Choroid plexus epithelial cell (primary cell): ENCODE data around the gene NOP10.

ENCODE experiments used
- DNase-seq: peaks from one replicate; pipeline ENCODE4 v3.0.0-alpha.2; 2010; ENCODE audit warnings: low read depth
- H3K4me3 ChIP-seq: 2 replicates; pipeline ENCODE4 v1.5.1; 2011; ENCODE audit warnings: low read depth, mild to moderate bottlenecking, control low read depth, low read length, moderate library complexity
- TF ChIP-seq, protein P1 (sequence below): conservative IDR thresholded peaks from 2 replicates; pipeline ENCODE4 v1.5.1; 2011; ENCODE audit warnings: low read depth, mild to moderate bottlenecking, control low read depth, inconsistent platforms, low read length, moderate library complexity

Gene NOP10

DNA sequence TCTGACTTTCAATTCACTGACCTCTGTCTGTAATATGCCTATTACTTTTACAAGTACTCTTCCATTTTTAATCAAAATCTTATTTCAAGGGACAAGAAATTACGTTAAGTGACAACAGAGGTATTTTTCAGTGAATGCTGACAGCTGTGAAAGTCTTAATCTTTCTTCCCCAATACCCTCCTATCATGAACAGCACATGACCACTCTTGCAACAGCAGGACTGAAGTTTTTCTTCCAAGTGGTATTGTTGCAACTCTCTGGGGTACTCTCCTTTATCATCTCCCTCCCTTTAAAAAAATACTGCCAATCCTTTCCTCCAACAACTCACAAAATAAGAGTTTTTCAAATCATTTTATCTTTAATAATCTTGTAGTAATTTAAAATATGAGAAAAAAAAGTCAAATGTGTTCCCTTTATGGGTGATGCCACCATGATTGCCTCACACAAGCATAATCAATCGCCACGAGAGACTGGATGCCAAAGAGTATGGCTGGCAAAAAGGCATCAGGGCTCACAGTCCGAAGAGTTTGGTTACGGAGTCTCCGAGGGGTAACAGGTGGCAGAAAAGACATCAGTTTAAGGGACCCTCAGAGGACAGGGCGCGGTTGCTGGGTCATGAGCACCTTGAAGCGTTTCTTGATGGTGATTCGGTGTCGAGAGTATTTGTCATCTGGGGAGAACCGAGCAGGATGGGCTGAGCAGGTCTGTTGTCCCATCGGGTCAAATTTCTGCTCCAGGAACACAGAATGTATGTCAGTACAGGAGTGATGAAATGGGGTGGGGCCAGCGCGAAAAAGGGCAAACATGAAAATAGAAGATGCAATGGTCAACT lies 1.3 kb downstream of the NOP10 start:
- DNase-seq: no peak
- TF ChIP-seq, protein P1, sequence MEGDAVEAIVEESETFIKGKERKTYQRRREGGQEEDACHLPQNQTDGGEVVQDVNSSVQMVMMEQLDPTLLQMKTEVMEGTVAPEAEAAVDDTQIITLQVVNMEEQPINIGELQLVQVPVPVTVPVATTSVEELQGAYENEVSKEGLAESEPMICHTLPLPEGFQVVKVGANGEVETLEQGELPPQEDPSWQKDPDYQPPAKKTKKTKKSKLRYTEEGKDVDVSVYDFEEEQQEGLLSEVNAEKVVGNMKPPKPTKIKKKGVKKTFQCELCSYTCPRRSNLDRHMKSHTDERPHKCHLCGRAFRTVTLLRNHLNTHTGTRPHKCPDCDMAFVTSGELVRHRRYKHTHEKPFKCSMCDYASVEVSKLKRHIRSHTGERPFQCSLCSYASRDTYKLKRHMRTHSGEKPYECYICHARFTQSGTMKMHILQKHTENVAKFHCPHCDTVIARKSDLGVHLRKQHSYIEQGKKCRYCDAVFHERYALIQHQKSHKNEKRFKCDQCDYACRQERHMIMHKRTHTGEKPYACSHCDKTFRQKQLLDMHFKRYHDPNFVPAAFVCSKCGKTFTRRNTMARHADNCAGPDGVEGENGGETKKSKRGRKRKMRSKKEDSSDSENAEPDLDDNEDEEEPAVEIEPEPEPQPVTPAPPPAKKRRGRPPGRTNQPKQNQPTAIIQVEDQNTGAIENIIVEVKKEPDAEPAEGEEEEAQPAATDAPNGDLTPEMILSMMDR: no peak
- H3K4me3 ChIP-seq: peak overlapping the region; percentile 94

DNA sequence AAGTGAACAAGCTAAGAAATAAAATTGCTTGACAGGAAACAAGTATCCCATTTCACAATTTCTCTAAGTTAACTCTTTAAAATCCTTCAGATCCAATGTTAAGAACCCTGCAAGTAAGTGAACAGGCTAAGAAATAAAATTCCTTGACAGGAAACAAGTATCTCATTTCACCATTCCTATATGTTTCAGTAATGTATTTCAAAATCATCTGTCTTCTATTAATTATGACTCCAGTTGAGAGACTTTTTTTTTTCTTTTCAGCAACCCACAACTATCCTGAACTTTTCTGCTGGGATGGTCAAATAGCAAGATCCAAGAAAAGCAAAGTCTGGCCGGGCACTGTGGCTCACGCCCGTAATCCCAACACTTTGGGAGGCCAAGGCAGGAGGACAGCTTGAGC lies 3.0 kb downstream of the NOP10 start:
- H3K4me3 ChIP-seq: no peak overlapping the region
- no peak for DNase-seq
- TF ChIP-seq, protein P1: no peak

DNA sequence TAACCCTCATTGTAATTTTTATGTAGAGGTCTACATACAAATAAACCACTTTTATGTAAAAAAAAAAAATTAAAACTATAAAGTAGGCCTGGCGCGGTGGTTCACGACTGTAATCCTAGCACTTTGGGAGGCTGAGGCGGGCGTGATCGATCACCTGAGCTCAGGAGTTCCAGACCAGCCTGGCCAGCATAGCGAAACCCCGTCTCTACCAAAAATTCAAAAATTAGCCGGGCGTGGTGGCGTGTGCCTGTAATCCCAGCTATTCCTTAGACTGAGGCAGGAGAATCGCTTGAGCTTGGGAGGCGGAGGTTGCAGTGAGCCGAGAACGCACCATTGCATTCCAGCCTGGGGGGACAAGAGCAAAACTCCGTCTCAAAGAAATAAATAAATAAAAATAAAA lies 4.6 kb downstream of the NOP10 start:
- TF ChIP-seq, protein P1: no peak
- DNase-seq: no peak

DNA sequence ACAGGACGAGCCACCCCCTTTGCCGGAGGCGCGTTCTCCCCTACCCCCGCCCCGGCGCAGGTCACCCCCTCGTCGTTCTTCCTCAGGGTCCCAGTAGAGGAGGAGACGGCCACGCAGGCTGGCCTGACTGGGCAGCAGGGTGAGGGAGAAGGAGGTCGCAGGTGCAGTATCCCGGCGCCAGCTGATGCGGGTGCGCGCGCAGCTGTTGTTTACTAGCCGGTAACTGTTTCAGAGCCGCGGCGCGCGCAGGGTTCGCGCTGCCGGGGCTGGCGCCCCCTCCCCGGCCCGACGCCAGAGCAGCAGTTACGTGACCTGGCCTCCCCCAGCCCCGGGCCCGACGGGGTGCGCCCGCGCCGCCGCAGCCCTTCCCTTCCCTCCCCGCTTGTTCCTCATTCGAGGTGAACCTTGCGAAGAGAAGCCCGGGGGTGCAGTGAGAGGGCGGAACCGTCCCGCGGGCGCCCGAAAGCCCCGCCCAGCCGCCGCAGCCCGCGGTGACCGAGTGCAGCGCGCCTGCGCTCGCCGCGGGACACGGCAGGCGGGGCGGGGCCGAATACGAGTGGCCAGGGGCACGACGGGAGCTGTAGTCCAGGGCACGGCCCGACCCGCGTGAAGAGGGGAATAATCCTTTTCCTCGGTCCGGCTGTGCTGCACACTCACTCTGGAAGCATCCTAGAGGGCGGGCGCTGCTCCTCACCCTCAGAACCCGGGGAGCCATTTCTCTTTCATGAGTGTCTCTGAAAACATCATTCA lies 5.2 kb downstream of the NOP10 start, which contains the start of gene SLC12A6:
Gene SLC12A6, minus strand, starts transcription at position 225 of the 750 bp plus-strand sequence. CDS start 1,101 bp downstream, outside the sequence.
- peak; percentile 92 for DNase-seq
- peak within 1 kb of the TSS; percentile 94 for H3K4me3 ChIP-seq
- TF ChIP-seq, protein P1: no peak

More for the DNA sequence above, 4.6 kb downstream of the NOP10 start:
- H3K4me3 ChIP-seq: peak overlapping the region; percentile 94

DNA sequence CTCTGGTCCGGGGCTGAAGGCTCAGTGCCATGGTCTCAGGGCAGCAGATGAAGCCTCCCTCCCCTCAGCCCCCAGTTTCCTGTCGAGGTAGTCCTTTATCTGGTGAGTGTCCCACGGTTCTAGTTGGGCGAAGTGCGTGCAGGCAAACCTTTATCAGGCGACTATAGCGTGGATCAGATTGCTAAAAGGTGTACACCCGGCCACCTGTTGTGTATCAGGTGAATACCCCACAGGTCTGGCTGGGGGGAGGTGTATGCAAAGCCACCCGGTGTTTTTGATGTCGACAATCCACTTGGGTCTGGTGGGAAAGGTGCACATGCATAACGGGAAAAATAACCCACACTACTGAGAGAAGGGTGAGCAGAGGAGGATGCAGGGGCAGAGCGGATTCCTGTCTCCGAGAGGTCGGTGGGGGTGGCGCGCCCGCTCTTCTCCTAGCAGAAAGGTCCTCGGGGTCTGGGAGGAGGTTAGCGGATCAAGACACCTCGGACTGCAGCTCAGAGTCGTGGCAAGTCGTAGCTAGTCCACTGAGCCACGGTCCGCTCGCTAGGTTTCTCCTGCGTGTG lies 5.9 kb downstream of the NOP10 start:
- peak overlapping the region; percentile 94 for H3K4me3 ChIP-seq
- DNase-seq: peak; percentile 7
- TF ChIP-seq, protein P1: no peak

DNA sequence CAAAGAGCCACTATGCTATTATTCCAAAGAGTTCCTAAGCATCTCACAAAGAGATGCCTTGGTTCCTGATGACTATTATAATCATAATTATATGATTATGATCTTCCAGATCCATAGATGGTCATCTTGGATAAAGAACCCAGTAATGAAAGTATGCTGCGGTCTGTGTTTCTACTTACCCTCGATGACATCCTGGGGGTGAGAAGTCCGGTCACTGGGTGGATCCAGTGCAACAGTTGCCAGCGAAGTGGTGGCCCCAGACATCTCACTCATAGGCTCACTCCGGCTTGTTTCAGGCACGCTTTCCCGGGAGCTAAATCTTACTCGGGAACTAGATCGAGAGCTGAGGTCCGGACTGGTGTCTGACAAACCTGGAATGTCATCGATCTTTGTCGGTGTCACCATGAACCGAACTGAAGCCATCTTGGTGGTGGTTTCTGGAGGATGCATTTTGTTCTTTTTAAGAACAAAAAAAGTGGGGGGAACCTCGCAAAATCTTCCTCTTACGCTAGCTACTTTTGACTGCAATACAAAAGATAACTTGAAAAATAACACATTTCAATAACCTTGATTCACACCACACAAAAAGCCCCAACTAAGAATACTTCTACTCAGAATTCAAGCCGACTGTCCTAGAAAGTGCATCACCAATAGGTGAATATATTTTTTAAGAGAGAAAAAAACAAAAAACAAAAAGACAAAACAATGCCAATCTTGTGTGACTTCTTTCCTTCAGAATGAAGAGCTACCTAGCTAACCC lies 6.5 kb downstream of the NOP10 start:
- no peak for DNase-seq
- TF ChIP-seq, protein P1: no peak
- H3K4me3 ChIP-seq: peak overlapping the region; percentile 94
